Measurements from ENCODE around the gene NME7.
"Not testable (repeated sequence)": the region's sequence is repeated elsewhere in the genome, so short reads cannot be mapped to it uniquely, and the experiment has no call there.

Gene NME7

GRCh38 chr1:169345511-169345910 lies 22.1 kb downstream of the NME7 start:
- DNase-seq (ENCODE audit: insufficient read length, low spot score) (no peak), FAIRE-seq (no peak)

DNA sequence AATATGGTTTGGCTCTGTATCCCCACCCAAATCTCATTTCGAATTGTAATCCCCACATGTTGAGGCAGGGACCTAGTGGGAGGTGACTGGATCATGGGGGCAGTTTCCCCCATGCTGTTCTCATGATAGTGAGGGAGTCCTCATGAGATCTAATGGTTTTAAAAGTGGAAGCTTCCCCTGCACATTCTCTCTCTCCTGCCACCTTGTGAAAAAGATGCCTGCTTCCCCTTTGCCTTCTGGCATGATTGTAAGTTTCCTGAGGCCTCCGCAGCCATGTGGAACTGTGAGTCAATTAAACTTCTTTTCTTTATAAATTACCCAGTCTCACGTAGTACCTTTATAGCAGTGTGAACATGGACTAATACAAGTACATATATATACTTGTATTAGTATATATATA lies 25.5 kb downstream of the NME7 start:
- not testable (repeated sequence) for FAIRE-seq; DNase-seq (ENCODE audit: insufficient read length, low spot score)

DNA sequence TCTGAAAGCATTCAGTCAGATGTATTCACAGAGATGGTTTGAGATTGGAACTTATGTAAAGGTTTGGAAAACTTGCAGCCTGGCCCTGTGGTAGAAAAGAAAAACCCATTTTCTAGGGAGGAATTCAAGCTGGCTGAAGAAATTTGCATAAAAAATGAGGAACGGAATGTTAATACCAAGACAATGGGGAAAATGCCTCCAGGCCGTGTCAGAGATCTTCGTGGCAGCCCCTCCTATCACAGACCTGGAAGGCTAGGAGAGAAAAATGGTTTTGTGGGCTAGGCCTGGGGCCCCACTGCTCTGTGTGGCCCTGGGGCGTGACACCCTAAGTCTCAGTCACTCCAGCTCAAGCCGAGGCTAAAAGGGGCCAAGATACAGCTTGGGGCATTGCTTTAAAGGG lies 26.7 kb downstream of the NME7 start:
- DNase-seq (ENCODE audit: insufficient read length, low spot score) (no peak), FAIRE-seq (no peak)

DNA sequence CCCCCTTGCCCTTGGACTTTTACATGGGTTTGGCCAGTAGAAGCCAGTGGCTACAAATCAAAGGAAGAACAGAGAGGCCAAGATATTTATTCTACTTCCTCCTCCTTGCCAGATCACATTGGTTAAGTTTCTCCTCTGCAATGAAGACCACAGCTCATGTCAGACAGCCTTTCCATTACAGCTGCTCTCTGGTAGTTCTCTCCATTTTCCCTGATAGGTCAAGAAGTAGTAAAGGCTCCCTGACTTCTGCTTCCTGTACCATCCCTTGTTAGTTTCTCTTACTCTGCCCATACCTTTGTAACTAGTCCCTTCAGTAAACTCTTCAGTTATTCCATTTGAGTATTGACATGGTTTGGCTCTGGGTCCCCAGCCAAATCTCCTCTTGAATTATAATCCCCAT lies 27.8 kb downstream of the NME7 start:
- DNase-seq (ENCODE audit: insufficient read length, low spot score) (no peak), FAIRE-seq (no peak)

- no peak for FAIRE-seq
Observed at GRCh38 chr1:169338617-169339016, 29.0 kb downstream of the NME7 start.

GRCh38 chr1:169336947-169337715 lies 30.5 kb downstream of the NME7 start:
- FAIRE-seq; DNase-seq (ENCODE audit: insufficient read length, low spot score): not testable (repeated sequence)

More at GRCh38 chr1:169338617-169339016, 29.0 kb downstream of the NME7 start:
- DNase-seq (ENCODE audit: insufficient read length, low spot score) = no peak

DNA sequence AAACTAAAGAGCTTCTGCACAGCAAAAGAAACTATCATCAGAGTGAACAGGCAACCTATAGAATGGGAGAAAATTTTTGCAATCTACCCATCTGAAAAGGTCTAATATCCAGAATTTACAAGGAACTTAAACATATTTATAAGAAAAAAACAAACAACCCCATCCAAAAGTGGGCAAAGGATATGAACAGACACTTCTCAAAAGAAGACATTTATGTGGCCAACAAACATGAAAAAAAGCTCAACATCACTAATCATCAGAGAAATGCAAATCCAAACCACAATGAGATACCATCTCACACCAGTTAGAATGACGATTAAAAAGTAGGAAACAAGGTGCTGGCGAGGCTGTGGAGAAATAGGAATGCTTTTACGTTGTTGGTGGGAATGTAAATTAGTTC lies 32.9 kb downstream of the NME7 start:
- not testable (repeated sequence) for DNase-seq (ENCODE audit: insufficient read length, low spot score); FAIRE-seq

- DNase-seq (ENCODE audit: insufficient read length, low spot score) (no peak), FAIRE-seq (no peak)
Observed at GRCh38 chr1:169330927-169331326, 36.7 kb downstream of the NME7 start.

GRCh38 chr1:169329383-169329782 lies 38.2 kb downstream of the NME7 start:
- DNase-seq (ENCODE audit: insufficient read length, low spot score) (no peak), FAIRE-seq (no peak)

DNA sequence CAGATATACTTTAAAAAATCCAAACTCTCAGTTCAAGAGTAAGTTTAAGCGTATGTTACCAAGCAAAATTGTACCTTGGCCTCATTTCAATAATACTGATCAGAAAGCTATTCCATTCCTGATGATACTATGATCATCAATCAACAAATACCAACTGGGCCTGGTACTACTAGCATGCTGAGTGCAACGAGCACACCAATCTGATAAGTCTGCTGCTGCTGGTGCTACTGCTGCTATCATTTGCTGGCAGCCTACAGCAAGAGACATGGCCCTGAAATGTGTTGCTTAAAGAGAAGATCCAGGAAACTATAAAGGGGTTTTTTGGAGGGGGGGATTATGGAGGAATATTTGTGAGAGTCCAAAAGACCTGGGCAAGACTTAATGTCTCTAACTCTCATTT lies 39.7 kb downstream of the NME7 start:
- no peak for DNase-seq (ENCODE audit: insufficient read length, low spot score)
- FAIRE-seq = peak; percentile 73

GRCh38 chr1:169326956-169327268 lies 40.7 kb downstream of the NME7 start:
- peak; percentile 92 for FAIRE-seq
- no peak for DNase-seq (ENCODE audit: insufficient read length, low spot score)

- DNase-seq (ENCODE audit: insufficient read length, low spot score) (no peak), FAIRE-seq (peak; percentile 85)
Observed at GRCh38 chr1:169326261-169326955, 41.2 kb downstream of the NME7 start.

GRCh38 chr1:169325117-169325516 lies 42.5 kb downstream of the NME7 start:
- DNase-seq (ENCODE audit: insufficient read length, low spot score) (no peak), FAIRE-seq (no peak)

- no peak for FAIRE-seq
- DNase-seq (ENCODE audit: insufficient read length, low spot score) = no peak
Observed at GRCh38 chr1:169322138-169322537, 45.5 kb downstream of the NME7 start.

- FAIRE-seq (no peak), DNase-seq (ENCODE audit: insufficient read length, low spot score) (no peak)
Observed at GRCh38 chr1:169321539-169321938, 46.1 kb downstream of the NME7 start.

DNA sequence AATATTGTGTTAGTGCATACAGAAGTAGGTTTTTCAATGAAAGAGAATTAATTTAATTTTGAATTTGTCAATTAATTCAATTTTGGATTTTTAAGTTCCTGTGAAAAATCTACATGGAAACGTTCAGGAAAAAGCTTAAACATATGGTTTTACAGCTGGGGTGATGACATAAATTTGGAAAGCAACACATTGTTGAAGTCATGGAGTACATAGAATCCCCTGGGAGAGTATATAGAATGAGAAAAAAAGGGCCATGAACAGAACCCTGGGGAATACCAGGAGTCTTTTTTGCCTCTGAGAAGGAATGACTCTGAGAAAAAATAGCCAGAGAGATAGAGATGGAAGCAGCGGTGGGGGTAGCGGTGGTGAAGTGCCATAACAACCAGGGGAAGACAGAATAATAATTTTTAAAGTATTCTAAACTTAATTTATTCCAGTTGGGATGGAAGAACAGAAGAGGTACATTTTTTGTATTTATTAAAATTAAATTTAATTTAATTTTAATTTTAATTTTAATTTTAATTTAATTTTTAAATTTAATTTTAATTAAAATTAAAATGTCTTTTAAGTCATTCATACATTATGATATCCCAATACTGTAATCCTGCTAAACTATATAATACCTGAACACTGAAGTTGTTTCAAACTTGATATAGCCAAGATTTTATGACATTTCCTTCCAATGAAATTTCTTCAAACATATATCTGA lies 48.9 kb downstream of the NME7 start:
- FAIRE-seq (no peak), DNase-seq (ENCODE audit: insufficient read length, low spot score) (no peak)

DNA sequence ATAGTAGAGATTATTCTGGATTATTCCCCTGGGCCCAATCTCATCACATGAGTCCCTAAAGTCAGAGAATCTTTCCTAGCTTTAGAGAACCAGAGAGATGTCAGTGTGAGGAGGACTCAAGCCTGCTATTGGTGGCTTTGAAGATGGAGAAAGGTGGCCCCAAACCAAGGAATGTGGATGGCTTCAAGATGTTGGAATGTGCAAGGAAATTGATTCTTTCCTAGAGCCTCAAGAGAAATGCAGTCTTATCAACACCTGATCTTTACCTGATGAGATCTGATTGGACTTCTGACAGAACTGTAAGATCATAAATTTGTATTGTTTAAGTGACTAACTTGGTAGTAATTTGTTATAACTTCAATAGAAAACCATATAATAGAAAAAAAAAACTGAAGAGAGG lies 51.0 kb downstream of the NME7 start:
- FAIRE-seq (no peak), DNase-seq (ENCODE audit: insufficient read length, low spot score) (no peak)

DNA sequence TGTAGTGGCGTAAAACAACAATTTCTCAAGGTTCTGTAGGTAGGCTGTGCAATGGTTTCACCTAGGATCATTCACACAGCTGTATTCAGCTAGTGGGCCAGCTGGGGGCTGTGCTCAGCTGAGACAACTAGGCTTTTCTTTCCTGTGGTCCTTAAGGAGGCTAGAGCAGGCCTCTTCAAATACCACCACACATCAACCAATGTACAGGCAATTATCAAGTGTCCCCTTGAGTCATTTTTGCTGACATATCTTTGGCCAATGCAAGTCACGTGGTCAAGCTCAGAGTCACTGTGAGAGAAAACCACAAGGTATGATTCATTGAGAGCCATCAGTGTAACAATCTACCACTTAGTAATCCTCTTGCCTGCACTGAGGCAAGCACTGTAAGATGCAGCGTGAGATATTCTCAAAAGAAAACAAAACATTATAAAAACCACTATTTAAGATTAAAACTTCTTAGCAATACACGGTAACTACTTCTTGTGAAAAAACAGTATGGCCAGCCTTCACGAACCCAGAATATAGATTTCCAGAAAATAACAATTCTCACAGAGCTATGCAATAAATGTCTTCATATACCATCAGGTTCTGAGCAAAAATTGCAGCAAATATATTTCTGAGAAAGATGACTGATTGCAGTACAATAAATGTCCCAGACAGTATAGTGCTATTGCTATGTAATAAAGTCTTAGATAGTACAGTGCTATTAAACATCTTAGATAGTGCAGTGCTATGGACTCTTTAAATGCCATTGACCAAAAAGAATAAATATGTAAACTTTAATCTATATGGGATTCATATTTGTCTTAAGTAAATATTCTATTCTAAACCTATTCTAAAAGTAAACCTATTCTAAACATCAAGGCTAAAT lies 55.3 kb downstream of the NME7 start:
- DNase-seq (ENCODE audit: insufficient read length, low spot score) (no peak), FAIRE-seq (no peak)

GRCh38 chr1:169309178-169310166 lies 58.1 kb downstream of the NME7 start:
- DNase-seq (ENCODE audit: insufficient read length, low spot score) (no peak), FAIRE-seq (peak; percentile 85)

Data from GM19239 (cell line).